HG02852 (cell line): Measurements from ENCODE around the gene MAP2K5.
"Not testable (repeated sequence)": the region's sequence is repeated elsewhere in the genome, so short reads cannot be mapped to it uniquely, and the experiment has no call there.

Experiments
- ATAC-seq: cut with Tn5 transposase; IDR thresholded peaks from one replicate; pipeline ENCODE4 v1.9.1; 2021; ENCODE audit warnings: mild to moderate bottlenecking, moderate library complexity; ENCODE audit not compliant: unreplicated experiment

Gene MAP2K5

DNA sequence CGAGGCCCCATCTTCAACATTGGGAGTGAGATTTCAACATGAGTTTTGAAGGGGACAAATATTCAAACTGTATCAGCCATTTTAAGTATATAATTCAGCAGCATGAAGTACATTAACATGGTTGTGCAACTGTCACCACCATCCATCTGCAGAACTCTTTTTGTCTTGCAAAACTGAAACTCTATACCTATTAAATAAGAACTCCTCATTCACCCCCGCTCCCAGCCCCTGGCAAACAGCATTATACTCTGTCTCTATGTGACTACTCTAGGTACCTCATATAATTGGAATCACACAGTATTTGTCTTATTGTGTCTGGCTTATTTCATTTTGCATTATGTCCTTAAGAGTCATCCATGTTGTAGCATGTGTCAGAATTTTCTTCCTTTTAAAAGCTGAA lies 110.1 kb downstream of the MAP2K5 start:
- ATAC-seq: no peak

DNA sequence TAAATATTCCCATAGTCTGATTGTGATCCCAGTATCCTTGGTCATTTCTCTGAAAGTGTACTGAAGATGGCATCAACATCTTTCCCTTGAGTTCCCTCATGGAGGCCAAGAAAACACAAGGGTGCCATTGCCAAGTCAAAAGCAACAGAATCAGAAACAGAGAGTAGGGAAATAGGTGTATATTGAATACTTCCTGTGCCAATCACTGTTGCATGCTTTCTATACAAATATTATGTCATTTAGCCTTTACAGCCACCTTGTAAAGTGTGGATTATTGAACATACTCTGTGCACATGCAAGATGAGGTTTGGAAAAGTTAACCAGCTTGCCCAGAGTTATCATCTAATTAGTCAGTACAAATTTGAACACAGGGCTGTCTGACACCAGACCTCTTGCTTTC lies 117.9 kb downstream of the MAP2K5 start:
- ATAC-seq: no peak

DNA sequence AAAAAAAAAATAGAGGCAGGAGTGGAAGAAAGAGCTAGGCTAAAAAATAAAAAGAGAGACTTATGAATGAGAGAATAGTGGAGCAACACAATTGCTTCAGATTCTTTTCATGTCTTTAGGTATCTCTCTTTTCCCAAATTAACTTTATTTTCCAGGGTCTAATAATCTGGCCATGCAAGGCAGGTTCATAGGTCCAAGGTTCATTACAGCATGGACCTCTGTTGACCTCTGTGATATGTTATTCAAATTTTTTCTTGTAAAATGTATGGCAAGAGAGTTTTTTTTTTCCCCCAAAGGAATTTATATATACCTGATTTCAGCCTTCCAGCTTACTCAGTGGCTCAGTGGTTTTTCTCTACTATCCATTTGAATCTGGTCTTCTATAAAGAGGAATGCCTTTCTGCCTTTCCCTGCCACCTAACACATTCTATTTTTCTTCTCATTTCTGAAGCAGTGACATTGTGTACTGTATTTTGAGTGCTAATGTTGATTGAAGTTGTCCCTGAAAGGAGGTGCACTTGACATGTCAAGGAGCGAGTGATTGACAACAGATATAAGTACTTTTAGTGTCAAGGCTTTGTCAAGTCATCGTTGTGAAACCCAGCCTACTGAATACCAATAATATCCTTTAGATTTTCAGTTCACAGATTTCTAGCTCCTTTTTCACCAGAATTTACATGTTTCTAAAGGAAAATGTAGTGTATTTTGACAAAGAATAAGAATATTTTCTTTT lies 118.5 kb downstream of the MAP2K5 start:
- ATAC-seq: no peak

DNA sequence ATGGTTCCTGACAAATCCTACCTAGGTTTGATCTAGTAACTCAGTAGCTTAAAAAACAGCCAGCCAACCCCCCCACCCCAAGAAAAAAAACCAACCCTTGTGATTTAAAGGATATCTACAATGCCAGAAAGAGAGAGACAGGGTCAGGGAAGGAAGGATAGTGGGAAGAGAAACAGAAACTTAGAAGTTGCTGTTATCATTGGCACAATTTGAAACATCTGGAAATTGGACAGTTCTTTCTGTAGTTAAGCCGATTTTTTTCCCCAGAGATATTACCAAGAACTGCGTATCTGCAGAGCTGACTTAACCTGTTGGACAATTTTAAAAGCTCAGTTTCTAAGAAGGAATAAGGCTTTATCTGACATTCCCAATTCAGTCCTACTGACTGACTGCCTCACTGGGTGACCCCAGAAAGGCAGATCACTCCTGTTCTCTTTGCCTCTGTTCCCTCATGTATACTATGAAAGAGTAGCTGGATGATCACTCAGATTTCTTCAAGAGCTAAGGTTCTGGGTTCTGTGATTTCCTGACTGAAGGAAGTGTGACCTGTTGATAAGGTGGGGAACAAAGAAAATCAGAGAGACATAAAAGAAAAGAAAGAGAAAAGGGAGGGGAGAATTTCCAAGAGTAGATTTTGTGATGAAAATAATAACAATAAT lies 128.3 kb downstream of the MAP2K5 start:
- ATAC-seq: no peak

DNA sequence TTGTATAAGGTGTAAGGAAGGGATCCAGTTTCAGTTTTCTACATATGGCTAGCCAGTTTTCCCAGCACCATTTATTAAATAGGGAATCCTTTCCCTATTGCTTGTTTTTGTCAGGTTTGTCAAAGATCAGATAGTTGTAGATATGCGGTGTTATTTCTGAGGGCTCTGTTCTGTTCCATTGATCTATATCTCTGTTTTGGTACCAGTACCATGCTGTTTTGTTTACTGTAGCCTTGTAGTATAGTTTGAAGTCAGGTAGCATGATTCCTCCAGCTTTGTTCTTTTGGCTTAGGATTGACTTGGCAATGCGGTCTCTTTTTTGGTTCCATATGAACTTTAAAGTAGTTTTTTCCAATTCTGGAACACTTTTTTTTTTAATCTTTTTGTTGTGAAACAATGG lies 130.3 kb downstream of the MAP2K5 start:
- not testable (repeated sequence) for ATAC-seq

DNA sequence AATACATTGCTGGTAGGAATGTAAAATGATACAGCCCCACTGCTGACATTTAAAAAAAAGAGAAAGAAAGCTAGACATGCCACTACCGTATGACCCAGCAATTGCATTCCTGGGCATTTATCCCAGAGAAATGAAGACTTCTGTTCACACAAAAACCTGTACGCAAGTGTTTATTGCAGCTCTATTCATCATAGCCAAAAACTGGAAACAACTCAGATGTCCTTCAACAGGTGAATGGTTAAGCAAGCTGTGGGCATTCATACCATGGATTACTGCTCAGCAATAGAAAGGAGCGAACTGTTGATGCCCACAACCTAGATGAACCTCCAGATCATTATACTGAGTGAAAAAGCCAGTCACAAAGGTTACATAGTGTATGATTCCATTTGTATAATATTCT lies 132.5 kb downstream of the MAP2K5 start:
- ATAC-seq: no peak

DNA sequence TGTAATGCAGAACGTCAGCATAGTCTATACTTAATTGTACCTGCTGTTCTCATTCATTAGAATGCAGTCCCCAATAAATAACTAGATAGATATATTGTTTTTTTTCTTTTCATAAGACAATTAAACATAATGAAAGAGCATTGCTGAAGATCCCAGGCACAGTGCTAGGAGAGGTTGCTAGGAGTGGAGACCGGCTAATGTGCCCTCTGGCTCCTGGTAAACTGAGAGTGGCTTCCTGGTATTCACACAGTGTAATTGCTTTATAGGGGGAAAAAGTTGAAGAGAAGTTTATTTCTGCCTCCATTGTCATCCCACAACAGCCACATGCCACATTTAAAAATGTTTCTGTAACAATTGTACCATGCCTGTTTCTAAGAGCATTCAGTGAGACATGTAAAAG lies 135.6 kb downstream of the MAP2K5 start:
- ATAC-seq: no peak

DNA sequence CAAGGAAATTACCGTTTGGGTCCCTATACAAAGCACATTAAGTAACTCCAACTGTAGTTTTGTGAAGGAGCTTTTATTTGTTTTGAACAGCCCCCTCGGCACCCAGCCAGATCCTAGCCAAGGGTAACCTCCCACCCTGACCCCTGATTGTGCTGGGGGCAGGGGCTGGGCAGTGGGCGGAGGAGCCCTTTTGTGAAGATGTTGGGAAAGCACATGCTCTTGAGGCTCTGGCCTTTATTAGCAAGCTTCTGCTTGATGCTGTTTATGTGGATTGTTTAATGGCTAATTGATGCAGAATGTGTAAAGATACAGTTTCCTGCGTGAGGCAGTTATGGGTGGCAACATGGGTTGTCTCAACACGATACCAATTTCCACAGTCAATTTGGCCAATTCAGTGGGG lies 136.5 kb downstream of the MAP2K5 start:
- ATAC-seq: no peak

DNA sequence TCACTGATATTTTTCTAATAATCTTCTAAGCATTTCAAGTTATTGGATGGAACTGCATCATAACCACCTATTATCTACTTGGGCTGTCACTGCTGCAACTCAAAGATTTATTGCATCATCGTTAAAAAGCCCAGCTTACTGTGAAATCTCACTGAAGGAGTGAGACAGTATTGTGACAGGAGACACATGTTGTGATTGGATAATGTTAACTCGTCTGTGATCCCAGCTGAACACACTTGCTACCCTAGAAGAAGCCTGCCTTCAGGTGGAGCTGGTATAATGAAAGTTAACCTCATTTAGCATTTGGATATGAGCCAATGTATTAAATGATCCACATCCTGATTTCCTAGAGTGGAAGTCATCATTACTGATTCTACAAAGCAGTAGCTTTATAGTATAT lies 138.1 kb downstream of the MAP2K5 start:
- no peak for ATAC-seq

DNA sequence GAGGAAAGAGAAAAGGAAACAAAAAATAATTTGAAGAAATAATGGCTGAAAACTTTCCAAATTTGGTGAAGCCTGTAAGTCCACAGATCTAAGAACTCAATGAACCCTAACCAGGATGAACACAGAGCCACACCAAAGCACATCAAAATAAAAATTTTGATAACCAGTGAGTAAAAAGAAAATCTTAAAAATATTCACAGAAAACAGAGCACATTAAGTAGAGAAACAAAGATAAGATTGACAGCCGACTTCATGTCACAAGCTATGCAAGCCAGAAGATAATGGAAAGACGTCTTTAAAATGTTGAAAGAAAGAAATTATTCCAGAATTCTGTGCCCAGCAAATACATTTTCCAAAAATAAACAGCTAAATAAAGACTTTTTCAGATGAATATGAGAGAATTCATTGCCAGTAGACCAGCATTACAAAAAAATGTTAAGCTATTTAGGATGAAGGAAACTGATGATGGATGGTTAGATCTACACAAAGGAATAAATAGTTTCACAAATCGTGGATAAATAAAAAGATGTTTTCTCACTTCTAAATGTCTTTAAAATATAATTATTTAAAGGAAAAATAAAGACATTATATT lies 142.6 kb downstream of the MAP2K5 start:
- ATAC-seq: no peak

DNA sequence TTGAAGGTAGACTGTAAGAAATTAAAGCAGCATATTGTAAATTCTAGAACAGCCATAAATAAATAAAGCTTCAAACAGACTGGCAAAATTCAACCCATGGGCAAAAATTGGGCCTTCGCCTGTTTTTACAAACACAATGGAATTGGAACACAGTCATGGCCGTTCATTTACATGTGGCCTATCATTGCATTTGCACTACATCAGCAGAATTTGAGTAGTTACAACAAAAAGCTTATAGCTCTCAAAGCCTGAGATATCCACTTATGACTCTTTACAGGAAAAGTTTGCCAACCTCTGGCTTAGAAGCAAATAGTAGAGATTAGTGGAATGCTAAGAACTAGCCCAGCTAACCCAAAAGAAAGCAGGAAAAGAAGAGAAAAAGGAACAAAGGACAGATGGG lies 143.2 kb downstream of the MAP2K5 start:
- no peak for ATAC-seq

DNA sequence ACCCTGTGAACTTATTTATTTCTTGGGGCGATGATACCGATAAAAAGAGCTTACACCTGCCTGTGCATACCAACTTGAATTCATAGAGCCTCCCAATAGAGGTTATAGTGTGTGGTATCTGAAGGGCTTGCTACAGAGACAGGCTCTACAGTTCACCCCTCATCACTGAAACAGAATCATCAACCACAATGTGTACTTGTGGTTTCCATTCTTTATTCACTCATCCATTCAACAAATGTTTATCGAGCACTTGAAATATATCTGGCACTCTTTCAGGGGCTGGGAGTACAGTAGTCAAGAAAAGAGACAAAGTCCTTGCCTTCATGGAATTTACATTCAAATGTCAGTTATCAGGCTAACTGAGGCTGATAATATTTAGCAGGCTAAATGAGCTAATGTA lies 148.4 kb downstream of the MAP2K5 start:
- no peak for ATAC-seq

DNA sequence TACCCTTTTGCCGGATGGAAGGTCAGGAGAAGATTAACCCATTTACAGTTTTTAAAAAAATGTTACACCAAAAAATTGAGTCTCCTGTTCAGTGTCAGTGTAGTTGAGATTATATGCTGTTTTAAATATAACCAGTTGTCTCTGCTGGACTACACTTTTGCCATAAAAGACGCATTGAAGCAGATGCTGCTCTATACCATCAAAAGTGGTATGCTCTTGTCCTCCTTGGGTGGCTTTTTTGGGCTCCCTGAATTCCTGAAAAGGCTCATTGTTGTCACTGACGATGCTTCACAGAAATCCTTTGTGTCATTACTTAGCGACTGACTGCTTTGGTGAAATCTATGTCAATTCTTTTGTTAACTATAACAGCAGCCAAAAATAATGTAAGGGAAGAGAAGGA lies 148.9 kb downstream of the MAP2K5 start:
- ATAC-seq: no peak

DNA sequence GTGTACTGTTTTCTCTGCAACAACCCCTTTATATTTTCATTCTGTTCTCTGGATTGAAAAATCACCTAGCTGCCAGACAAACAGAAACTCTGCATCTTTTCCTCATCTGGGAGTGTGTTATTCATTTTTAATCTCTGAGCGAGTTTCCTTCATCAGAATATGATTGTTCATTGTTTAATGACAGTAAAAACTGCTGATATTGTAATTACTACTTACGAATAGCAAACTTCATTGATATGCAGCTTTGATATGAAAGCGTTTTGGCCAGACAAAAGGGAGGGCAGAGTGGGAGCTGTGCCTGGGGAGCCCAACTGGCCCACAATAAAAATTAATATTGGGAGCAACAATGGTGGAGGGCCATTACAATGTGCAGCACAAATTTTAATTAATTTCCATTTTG lies 150.1 kb downstream of the MAP2K5 start:
- no peak for ATAC-seq

DNA sequence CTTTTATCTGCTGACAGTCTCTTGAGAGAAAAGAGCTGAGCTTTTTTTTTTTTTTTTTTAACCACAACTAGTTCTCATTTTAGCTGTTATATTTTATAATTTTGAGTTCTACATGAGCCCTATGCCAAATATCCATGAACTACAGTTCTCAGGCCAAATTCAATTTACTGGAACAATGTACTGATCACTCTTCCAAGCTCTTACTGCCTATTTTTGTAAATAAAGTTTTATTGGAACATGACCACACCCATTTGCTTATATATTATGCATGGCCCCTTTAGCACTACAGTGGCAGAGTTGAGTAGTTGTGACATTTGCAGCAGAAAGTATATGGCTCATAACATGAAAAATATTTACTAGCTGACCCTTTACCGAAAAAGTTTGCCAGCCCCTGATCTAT lies 153.6 kb downstream of the MAP2K5 start:
- ATAC-seq: no peak

DNA sequence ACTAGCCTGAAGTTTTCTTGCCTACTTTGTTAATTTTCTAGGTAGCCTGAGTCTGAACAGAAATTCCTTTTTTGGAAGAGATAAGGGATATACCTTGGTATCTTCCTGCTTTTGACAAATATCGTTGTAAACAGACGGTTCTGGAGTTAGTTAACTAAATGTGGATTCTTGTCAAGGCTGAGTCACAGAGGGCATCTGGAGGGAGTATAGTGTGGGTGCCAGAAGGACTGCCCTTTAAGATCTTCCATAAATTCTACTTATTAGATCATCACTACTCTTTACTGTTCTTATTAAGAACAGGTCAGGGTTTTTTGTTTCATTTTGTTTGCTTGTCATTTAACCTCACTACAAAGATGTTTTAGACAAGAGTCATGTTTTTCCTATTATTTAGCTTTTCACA lies 157.5 kb downstream of the MAP2K5 start:
- no peak for ATAC-seq

DNA sequence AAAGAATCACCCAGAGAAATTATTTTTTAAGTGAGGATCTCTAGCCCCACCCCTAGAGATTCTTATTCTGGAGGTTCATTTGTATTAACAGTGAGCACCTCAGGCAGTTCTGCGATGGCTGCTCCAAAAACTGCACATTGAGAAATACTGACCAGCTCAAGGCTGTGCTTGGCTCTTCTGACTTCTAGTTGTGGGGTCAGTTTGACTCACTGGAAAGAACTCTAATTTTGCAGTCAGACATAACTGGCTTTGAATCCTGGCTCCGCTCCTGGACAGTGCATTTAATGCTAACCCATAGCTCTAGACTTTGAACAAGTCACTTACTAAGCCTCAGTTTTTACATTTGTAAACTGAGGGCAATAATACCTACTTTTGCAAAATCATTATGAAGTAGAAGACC lies 159.2 kb downstream of the MAP2K5 start:
- no peak for ATAC-seq

DNA sequence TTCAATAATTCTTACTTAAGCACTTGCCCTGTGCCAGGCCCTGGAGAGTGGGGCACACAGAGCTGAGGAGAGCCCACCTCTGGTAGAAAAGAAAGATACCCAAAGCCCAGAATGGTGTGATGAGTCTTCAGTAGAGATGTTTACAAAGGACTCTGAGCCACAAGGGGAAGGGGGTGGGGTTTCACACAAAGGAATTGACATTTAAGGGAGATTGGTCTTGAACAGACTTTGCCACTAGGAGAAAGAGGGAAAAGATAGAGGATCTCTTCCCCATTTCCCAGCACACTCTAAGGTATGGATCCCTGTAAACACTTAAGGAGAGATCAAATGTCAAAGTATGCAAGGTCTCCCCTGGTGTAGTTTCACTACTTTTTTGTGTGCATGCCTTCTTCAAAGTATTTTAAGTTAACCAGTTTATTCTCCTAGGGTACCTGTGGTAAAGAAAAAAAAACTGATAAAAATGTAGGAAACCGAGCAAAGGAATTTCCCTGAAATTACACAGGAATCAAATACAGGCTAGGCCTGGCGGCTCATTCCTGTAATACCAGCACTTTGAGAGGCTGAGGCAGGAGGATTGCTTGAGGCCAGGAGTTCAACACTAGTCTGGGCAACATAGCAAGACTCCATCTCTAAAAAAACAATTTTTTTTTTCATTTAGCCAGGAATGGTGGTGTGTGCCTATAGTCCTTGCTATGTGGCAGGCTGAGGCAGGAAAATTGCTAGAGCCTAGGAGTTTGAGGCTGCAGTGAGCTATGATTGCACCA lies 165.2 kb downstream of the MAP2K5 start:
- no peak for ATAC-seq

DNA sequence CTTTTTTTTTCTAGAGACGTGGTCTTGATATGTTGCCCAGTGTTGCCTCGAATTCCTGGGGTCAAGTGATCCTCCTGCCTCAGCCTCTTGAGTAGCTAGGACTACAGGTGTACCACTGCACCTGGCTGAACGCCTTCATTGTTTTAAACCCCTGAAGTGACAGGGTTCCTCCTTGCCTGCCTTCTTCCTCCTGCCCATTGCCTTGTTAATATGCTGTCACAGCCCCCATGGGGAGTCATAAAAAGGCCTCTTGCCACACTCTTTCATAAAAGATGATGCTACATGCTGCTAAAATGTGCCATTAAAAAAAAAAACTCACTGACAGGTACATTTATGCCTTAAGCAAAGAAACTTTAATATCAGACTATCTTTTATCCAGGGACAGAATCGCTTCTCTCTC lies 166.0 kb downstream of the MAP2K5 start:
- no peak for ATAC-seq

DNA sequence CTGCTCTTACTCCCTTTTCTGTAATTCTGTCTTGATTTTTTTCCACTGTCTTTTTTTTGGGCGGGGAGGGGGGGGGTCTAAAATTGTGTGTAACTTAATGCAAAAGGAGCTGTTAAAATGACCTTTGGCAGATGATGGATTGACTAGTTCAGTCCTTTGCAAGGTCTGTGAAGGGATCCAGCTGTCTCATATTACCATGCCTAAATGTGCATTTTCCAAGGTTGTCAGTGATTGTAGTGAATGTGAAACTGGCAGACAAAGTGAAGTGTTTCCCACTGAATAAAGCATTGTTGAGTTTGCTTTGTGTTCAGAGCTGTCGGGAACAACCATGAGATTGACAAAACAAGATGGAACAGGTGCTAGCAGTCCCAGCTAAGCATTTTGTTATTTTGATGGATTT lies 172.7 kb downstream of the MAP2K5 start:
- no peak for ATAC-seq

DNA sequence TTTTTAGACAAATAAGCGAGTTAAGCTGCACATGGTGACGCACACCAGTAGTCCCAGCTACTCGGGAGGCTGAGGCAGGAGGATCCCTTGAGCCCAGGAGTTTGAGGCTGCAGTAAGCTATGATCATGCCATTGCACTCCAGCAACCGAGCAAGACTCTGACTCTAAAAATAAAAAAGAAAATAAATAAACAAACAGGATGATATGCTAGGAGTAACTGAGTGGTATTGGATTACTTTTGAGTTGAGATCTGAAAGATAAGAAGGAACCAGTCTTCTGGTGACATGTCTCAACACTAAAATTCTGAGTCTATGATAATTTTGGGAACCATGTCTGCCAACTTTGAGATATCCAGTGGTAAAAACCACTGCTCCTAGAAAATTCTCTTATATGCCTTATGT lies 173.7 kb downstream of the MAP2K5 start:
- ATAC-seq: no peak

DNA sequence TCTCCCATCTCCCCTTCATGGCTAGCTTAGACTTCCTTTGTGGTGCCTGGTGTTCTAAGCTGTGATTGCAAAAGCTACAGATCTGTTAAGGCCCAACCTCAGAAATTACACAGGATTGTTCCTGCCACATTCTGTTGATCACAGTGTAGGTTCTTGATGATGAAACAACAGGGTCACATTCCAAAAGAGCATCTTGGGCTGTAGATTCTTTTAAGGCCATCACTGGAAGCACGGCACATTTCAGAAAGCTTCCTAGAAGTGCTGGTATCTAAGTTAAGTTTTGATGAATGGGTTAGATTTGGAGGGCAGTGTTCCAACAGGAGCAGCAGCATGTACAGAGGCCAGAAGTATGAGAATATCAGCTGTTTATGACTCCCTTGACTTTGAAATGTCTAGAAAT lies 175.3 kb downstream of the MAP2K5 start:
- ATAC-seq: no peak
